Suprapubic skin (tissue), 3 donors: ENCODE data around the gene IFITM1.

Experiments used
- POLR2AphosphoS5 ChIP-seq, 3 donors: sonication (generic); formaldehyde crosslinking; IDR thresholded peaks; one replicate each; pipeline ENCODE4 v1.6.1; 2017; ENCODE audit warnings: antibody characterized with exemption in 3 of 3
- TF ChIP-seq, protein P1 (sequence below), 2 donors: fragments of 200-600 bp in 1 of 2; fragments of 450-650 bp in 1 of 2; sonication (generic) in 1 of 2; IDR thresholded peaks; one replicate each; pipeline ENCODE4 v1.5.1; 2016 to 2019; ENCODE audit warnings: antibody characterized with exemption in 2 of 2, mild to moderate bottlenecking in 1 of 2, moderate library complexity in 1 of 2

DNA sequence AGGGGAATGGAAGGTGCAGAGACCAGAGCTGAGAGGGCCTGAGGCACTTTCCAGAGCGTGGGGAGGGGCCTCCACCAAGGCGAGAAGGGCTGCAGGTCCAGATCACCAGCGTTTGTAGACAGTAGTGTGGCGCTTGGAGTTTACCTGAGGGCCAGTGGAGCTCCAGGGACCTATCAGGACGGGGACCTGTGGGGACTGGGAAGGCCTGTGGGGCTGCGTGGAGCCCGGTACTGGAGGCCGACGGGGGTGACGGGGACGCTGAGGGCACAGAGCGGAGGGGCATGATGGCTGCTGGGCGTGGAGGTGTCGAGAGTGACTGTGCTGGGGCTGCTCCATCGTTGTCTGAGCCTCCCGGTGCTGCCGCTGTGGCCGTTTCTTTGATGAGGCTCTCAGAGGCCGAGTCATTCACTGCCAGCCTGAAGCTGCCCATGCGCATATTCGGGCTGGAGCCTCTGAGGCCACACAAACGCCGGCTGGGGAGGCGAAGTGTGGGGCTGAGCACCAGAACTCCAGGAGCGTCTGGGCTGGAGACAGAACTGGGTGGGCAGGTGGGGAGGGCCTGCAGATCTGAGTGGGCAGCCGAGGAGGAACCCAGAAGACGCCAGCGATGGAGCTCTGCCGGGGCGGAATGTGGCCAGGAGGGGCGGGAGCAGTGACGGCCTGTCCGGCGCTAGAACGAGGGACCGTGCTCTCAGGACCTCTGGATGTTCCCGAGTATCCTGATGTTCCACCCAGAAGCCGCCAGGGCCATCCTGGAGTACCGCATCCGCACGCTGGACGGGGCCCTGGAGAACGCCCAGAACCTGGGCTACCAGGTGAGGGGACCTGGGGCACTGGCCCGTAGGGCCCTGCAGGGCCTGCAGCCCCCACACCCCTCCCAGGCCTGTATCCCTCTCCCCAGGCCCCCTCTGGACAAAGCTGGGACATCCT, 22.3 kb upstream of the IFITM1 start:
- TF ChIP-seq, protein P1, sequence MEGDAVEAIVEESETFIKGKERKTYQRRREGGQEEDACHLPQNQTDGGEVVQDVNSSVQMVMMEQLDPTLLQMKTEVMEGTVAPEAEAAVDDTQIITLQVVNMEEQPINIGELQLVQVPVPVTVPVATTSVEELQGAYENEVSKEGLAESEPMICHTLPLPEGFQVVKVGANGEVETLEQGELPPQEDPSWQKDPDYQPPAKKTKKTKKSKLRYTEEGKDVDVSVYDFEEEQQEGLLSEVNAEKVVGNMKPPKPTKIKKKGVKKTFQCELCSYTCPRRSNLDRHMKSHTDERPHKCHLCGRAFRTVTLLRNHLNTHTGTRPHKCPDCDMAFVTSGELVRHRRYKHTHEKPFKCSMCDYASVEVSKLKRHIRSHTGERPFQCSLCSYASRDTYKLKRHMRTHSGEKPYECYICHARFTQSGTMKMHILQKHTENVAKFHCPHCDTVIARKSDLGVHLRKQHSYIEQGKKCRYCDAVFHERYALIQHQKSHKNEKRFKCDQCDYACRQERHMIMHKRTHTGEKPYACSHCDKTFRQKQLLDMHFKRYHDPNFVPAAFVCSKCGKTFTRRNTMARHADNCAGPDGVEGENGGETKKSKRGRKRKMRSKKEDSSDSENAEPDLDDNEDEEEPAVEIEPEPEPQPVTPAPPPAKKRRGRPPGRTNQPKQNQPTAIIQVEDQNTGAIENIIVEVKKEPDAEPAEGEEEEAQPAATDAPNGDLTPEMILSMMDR (IDR thresholded peaks at IDR 0.05): no peak
- no peak for TF ChIP-seq POLR2AphosphoS5 (IDR thresholded peaks at IDR 0.05)
